HFFc6 (cell line): Measurements from ENCODE around the gene EGR1. TPM values are rescaled to one million over a fixed set of nuclear protein-coding genes. Genes with fewer than 3 reads are reported as not detected.
A peak's percentile ranks its signal among the peaks of the same experiment; 100 is the strongest.
"Not testable (repeated sequence)": the region's sequence is repeated elsewhere in the genome, so short reads cannot be mapped to it uniquely, and the experiment has no call there.

ENCODE experiments used
- DNase-seq: peaks from one replicate; pipeline ENCODE4 v3.0.0-alpha.2; 2018
- H3K27ac Mint-ChIP-seq: 2 replicates; pipeline ENCODE4 v1.8.0; 2020; ENCODE audit warnings: mild to moderate bottlenecking, mixed read lengths
- H3K27me3 Mint-ChIP-seq: 2 replicates; pipeline ENCODE4 v1.8.0; 2021; ENCODE audit warnings: mild to moderate bottlenecking, moderate library complexity, mixed read lengths; ENCODE audit not compliant: insufficient read depth
- H3K36me3 Mint-ChIP-seq: 2 replicates; pipeline ENCODE4 v1.8.0; 2021; ENCODE audit warnings: low read depth, mixed read lengths
- H3K4me1 Mint-ChIP-seq: 2 replicates; pipeline ENCODE4 v1.8.0; 2020; ENCODE audit warnings: low read depth, mixed read lengths
- H3K4me3 Mint-ChIP-seq: 2 replicates; pipeline ENCODE4 v1.8.0; 2020; ENCODE audit warnings: mild to moderate bottlenecking, moderate library complexity, mixed read lengths
- H3K9me3 Mint-ChIP-seq: 2 replicates; pipeline ENCODE4 v1.8.0; 2020; ENCODE audit warnings: mild to moderate bottlenecking, mixed read lengths
- total RNA-seq, 6 experiments: library from RNA; stranded (reverse); fragmentation: NEBNext Ultra II Directional; extraction: Animal tissue kit (Norgen Biotek cat#: 25700); gene quantifications; 2 replicates in 1 of 6; 3 replicates in 5 of 6; pipeline ENCODE4 v1.2.3, GENCODE V29; 2021
- TF ChIP-seq, protein P1 (sequence below): fragments of 200-600 bp; sonication (generic); IDR thresholded peaks from 2 replicates; pipeline ENCODE4 v1.5.0; 2021; ENCODE audit warnings: antibody characterized with exemption, mild to moderate bottlenecking

EGR1 gene
- total RNA-seq, 6 experiments from 2014 or later, result 58.3 to 156 (median 135) TPM

DNA sequence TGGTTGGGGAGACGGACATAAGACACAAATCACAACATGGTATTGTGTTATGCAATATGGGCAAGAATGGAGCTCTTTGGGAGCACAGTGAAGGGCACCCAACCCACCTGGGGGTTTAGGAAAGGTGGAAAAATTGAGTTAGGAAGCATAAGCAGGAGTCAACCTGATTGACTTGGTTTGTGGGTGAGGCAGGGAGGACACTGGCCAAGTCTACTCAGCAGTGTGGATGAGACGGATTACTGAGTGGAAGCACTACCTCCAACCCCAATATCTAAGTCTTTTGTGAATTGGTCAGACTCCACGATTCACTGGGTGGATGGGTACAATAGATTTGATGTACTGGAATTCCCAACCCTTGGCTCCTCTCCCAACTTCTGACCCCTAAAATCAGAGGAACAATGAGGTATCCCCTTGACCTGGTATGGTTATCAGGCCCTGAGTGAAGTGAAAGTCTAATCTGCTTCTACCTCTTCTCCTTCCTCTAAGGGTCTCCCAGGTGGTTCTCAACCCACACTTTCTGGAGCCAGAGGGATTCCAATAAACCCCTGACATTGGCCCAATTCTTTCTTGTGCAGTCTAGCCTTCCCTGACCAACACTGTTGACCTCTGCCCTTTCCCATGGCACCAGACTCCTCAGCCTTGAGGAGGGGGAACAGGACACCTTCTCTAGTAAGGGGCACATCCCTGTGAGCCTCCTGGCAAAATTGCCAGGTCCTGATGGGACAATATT lies 5.2 kb downstream of the EGR1 start:
- H3K27ac Mint-ChIP-seq, result peak overlapping the region; percentile 74
- peaks cover 76% of the 10 kb centered on the region for H3K27me3 Mint-ChIP-seq
- H3K4me3 Mint-ChIP-seq, result peak overlapping the region; percentile 89
- H3K36me3 Mint-ChIP-seq, result peaks cover 26% of the 10 kb centered on the region
- H3K9me3 Mint-ChIP-seq, result peaks cover 60% of the 10 kb centered on the region
- H3K4me1 Mint-ChIP-seq, result peaks cover 31% of the 10 kb centered on the region
- TF ChIP-seq, protein P1, sequence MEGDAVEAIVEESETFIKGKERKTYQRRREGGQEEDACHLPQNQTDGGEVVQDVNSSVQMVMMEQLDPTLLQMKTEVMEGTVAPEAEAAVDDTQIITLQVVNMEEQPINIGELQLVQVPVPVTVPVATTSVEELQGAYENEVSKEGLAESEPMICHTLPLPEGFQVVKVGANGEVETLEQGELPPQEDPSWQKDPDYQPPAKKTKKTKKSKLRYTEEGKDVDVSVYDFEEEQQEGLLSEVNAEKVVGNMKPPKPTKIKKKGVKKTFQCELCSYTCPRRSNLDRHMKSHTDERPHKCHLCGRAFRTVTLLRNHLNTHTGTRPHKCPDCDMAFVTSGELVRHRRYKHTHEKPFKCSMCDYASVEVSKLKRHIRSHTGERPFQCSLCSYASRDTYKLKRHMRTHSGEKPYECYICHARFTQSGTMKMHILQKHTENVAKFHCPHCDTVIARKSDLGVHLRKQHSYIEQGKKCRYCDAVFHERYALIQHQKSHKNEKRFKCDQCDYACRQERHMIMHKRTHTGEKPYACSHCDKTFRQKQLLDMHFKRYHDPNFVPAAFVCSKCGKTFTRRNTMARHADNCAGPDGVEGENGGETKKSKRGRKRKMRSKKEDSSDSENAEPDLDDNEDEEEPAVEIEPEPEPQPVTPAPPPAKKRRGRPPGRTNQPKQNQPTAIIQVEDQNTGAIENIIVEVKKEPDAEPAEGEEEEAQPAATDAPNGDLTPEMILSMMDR, result no peak
- peak; percentile 83 for DNase-seq

DNA sequence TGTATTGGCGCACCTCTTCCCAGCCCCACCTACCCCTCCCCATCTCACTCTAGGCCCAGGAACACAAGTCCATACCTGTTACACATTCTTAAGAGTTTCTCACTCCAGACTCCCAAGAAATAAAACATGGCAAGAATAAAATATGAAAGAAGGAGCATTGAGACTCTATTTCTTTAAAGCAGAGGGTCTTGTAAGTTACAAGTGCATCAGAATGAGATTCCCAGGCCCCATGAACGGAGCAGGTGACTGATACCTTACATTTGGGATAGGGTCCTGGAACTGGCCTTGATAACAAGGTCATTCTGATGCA lies 5.7 kb downstream of the EGR1 start:
- peaks cover 26% of the 10 kb centered on the region for H3K36me3 Mint-ChIP-seq
- peaks cover 31% of the 10 kb centered on the region for H3K4me1 Mint-ChIP-seq
- TF ChIP-seq, protein P1, result no peak
- peaks cover 56% of the 10 kb centered on the region for H3K9me3 Mint-ChIP-seq
- peak overlapping the region; percentile 89 for H3K4me3 Mint-ChIP-seq
- peaks cover 71% of the 10 kb centered on the region for H3K27me3 Mint-ChIP-seq
- peak overlapping the region; percentile 74 for H3K27ac Mint-ChIP-seq
- DNase-seq, result no peak

DNA sequence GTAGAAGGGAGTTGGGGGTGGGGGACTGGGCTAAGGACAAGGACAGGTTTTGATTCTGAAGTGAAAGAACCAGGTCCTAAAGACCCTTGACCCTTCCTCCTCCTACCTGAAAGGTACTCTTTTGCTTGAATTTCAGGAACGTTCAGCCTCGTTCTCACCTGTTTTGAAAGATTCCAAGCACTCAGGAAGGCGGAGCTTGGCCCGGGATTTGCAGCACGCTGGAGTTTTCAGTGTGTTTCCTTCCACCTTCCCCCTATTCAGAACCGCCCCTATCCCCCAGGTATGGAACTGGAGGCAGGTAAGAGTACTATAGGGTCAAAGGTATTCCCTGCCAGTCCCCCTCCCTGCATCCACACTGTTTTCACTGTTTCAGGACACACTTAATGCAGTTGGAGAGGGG lies 7.1 kb downstream of the EGR1 start:
- peak overlapping the region; percentile 45; the same call in 1 of the 2 replicates for H3K27ac Mint-ChIP-seq
- TF ChIP-seq, protein P1, result no peak

DNA sequence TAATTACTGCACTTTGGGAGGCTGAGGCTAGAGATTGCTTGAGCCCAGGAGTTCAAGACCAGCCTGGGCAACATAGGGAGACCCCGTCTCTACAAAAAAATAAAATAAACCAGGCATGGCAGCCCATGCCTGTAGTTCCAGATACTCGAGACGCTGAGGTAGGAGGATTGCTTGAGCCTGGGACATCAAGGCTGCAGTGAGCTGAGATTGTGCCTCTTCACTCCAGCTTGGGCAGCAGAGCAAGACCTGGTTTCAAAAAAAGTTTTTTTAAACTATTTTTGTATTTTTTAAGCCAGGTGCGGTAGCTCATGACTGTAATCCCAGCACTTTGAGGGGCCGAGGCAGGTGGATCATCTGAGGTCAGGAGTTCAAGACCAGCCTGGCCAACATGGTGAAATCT lies 7.9 kb downstream of the EGR1 start:
- H3K27ac Mint-ChIP-seq, H3K4me3 Mint-ChIP-seq, H3K36me3 Mint-ChIP-seq: not testable (repeated sequence)
- Mint-ChIP-seq H3K9me3 (peaks cover 37% of the 10 kb centered on the region), H3K27me3 (peaks cover 51% of the 10 kb centered on the region), H3K4me1 (peaks cover 13% of the 10 kb centered on the region)
- peak; percentile 6 for DNase-seq

More for the DNA sequence above, 7.1 kb downstream of the EGR1 start:
- peaks cover 21% of the 10 kb centered on the region for H3K4me1 Mint-ChIP-seq
- peaks cover 45% of the 10 kb centered on the region for H3K9me3 Mint-ChIP-seq
- peak overlapping the region; percentile 49; the same call in 1 of the 2 replicates for H3K4me3 Mint-ChIP-seq
- H3K27me3 Mint-ChIP-seq, result peaks cover 57% of the 10 kb centered on the region
- H3K36me3 Mint-ChIP-seq, result peaks cover 16% of the 10 kb centered on the region
- DNase-seq, result peak; percentile 8

DNA sequence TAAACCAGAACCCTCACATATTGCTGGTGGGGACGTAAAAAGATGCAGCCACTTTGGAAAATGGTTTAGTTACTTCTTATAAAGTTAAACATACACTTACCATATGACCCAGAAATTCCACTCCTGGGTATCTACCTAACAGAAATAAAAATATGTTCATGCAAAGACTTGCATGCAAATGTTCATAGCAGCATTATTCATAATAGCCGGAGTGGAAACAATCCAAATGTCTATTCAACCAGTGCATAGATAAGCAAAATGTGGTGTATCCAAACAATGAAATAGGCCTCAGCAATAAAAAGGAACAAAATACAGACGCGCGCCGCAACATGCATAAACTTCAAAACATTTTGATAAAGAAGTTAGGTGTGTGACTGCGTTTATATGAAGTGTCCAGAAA lies 11.6 kb downstream of the EGR1 start:
- Mint-ChIP-seq H3K9me3 (peaks cover 4% of the 10 kb centered on the region; the same call in 1 of the 2 replicates), H3K4me3 (no peak overlapping the region), H3K4me1 (no peaks in the 10 kb centered on the region), H3K27me3 (peaks cover 20% of the 10 kb centered on the region), H3K27ac (no peak overlapping the region), H3K36me3 (no peaks in the 10 kb centered on the region)
- TF ChIP-seq, protein P1, result no peak
- no peak for DNase-seq

DNA sequence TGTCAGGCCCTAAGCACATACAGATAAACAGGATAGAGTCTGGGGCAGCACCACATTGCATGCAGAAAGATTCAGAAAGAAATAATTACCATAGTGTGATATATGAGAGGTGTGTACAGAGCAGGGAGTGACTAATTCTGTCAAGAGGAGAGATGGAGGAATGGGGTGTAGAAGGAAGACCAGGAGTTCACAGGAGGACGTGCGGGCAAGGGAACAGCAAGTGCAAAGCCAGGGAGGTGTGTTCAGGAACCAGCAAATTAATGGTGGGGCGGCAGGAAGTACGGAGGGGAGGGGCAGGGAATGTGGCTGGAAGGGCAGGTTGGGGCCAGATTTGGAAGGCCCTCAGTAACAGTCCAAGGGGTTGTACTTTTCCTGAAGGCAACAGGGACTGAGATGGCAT lies 17.4 kb downstream of the EGR1 start:
- Mint-ChIP-seq H3K4me1 (peaks cover 16% of the 10 kb centered on the region), H3K27ac (no peak overlapping the region), H3K4me3 (no peak overlapping the region), H3K27me3 (peaks cover 8% of the 10 kb centered on the region), H3K9me3 (no peaks in the 10 kb centered on the region), H3K36me3 (no peaks in the 10 kb centered on the region)
- TF ChIP-seq, protein P1, result no peak
- no peak for DNase-seq
